HG02943 (cell line): Measurements from ENCODE around the gene SRP72.
"Not testable (repeated sequence)": the region's sequence is repeated elsewhere in the genome, so short reads cannot be mapped to it uniquely, and the experiment has no call there.

Experiments
- ATAC-seq: cut with Tn5 transposase; IDR thresholded peaks from one replicate; pipeline ENCODE4 v1.9.1; 2021; ENCODE audit warnings: mild to moderate bottlenecking, low read depth, moderate library complexity; ENCODE audit not compliant: unreplicated experiment

SRP72 gene, protein sequence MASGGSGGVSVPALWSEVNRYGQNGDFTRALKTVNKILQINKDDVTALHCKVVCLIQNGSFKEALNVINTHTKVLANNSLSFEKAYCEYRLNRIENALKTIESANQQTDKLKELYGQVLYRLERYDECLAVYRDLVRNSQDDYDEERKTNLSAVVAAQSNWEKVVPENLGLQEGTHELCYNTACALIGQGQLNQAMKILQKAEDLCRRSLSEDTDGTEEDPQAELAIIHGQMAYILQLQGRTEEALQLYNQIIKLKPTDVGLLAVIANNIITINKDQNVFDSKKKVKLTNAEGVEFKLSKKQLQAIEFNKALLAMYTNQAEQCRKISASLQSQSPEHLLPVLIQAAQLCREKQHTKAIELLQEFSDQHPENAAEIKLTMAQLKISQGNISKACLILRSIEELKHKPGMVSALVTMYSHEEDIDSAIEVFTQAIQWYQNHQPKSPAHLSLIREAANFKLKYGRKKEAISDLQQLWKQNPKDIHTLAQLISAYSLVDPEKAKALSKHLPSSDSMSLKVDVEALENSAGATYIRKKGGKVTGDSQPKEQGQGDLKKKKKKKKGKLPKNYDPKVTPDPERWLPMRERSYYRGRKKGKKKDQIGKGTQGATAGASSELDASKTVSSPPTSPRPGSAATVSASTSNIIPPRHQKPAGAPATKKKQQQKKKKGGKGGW

DNA sequence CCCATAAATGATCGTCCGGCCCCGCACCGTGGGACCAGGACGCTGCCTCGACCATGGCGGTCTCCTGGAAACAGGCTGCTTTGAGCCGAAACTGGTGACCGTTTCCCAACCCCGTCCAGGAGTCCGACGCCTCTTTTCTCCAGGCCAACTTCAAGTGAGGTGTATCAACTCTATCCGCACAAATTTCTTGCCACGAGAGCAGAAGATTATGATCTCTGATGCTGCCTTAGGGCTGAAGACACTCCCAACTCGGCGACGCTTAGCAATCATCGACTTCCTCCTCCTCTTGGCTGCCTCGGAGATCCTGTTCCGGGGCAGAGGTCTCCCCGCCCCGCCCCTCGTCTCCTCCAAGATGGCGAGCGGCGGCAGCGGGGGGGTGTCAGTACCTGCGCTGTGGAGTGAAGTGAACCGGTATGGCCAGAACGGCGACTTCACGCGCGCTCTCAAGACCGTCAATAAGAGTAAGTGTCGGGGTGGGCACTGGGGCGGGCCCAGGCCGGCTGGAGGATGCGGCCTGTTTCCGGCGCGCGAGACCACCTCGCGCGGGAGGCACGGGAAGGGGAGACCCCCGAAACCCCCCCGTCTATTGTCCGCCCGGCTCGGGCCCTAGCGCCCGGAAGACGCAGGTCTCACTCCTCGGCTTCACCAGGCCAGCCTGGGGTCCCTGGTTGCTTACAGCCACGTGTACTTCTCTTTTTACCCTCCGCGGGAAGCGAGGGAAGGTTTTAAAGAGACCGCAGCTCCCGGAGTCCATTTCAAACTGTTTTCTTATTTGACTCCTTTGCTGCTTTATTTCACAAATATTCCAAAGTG lies at the start of gene SRP72:
TSS of gene SRP72 (plus strand) at position 334 of the 813 bp plus-strand sequence. CDS start at position 353, 19 bp downstream.
- ATAC-seq, result peak; percentile 89

DNA sequence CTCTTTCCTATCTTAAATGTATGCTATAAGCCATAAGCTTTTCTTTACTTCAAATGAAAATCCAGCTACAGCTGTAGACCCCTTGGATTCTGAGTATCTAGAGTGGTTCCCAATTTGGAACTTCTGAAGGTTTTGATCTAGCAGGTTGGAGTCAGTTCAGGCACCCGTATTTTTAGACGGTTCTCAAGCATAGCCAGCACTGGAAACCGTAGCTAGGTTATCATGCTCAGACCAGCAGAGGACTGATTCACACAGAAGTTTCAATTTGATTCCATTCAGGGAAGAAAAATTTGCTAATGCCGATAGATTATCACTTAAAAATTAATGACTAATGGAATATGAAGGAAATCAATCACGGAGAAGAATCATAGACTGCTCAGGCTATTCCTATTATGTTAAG lies 43.2 kb upstream of the SRP72 start:
- ATAC-seq, result no peak

DNA sequence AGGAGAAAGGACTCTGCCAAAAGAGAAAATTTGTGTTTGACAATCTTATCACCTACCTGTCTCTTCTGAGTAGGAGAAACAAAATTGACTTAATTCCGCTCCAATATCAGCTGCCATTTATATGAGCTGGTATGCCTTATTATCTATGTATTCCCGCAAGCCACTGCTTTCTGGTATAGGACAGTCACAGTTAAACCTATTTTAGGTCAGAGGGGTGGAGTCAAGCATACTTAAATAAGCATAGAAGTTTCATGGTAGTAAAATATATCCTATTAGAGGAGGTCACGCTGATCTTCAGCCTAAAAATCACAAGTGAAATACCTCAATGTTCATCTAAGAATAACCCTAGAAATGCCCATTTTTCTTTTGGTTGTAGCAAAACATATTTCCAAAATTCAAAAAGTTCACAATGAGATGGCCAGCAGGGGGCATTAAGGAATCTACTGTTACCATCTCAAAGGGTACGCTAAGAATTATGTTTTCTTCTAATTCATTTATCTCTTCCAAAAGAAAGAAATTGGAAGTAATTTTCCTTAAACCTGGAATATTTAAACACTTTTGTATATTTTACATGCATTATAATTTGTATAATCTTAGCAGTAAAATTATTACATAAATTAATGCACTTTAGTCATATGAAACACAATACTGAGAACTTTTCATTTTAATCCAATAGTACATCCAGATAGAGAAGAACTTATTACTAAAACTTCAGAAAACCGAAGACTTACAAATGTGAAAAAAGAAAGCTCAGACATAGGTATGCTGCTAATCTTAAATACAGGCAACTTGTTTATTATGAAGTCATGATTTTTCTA lies 42.5 kb upstream of the SRP72 start:
- ATAC-seq, result no peak

DNA sequence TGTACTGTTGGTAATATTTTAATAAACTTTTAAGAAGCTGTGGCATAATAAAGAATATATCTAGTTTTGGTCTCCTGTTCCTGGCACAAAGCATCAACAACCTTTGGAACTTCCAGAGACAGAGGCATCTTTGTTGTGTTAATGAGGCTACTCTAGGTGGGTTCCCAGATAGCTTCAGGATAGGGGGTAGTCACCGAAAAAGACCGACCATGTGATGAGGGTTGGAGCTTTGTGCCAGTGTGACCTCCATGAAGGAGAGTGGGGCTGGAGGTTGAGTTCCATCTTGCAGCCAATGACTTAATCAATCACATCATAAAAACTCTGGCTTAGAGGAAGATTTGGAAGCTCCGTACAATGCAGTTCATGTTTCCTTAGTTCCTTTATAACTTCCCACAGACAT lies 41.9 kb upstream of the SRP72 start:
- ATAC-seq, result no peak

DNA sequence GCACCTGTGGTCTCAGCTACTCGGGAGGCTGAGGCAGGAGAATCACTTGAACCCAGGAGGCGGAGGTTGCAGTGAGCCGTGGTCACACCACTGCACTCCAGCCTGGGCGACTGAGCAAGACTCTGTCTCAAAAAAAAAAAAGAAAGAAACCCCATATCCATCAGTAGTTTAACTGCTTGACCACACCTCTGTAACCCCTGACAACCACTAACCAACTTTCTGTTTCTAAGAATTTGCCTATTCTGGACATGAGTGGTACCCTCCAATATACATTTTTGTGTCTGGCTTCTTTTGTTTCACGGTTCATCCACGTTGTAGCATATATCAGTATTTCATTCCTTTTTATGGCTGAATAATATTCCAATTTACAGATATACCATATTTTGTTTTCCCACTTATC lies 41.1 kb upstream of the SRP72 start:
- peak; percentile 75 for ATAC-seq

DNA sequence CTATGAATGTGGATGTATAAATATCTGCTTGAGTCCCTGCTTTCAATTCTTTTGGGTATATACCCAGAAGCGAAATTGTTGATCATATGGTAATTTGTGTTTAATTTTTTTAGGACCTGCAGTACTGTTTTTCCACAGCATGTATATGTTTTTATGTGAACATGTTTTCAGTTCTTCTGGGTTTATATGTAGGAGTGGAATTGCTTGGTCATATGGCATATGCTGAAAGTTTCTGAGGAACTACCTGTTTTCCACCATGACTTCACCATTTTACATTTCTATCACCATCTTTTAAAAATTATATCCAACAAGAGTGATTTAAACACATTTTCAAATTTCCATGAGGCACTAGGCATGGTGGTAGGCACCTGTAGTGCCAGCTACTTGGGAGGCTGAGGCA lies 40.2 kb upstream of the SRP72 start:
- ATAC-seq, result no peak

DNA sequence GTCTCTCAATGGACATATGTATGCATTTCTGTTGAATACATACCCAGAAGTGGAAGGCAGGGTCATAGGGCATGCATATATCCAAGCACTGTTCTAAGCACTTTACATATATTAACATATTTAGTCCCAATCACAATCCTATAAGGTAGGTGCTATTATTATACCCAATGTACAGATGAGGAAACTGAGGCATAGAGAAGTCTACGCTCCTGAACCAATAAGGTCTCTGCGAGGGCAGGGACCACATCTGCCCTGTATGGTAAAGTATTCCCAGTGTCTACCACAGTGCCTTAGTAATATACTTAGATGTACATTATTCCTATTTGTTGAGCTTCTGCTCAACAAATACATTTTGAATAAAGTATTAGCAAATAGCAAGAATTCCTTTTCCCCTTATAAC lies 37.2 kb upstream of the SRP72 start:
- ATAC-seq, result no peak

DNA sequence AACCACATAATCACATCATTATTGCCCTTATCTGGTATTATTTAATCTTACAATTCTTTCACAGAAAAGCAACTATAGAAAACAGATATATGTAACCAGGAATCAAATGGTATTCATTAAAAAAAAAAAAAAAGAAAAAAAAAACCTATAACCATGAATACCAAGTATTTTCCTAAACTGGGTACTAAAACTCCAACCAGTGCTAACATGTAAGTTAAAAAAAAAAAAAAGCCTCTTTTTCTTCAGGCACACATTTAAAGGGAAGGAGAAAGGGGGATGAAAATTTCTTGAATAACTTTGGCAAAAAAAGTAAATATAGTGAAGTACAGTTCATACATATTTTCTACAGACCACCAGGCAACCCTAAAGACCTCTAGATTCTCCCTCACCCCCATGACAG lies 34.1 kb upstream of the SRP72 start:
- no peak for ATAC-seq

DNA sequence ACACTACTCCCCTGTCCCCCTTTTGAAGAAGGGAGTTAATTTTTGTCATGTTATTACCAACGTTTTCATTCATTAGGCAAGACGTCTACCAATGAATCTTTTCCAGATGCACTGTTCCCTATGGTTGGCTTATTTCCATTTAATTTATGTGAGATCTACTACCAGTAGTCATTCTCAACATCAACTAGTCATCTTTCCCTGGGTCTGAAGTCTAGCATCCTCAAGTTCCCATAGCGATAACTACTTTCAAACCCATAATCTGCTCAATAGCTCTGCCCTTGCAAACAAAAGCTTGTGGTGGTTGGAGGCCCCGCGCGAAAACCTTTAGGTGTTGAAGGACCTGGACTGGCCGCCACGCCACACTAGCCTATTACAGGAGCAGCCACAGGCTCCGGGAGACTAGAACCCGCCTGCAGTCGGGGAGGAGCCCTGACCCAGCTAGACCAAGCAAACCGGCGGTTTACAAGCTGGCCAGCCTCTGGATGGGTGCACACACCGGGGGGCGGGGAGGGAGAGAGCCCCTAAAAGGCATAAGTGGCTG lies 32.7 kb upstream of the SRP72 start:
- peak; percentile 20 for ATAC-seq

DNA sequence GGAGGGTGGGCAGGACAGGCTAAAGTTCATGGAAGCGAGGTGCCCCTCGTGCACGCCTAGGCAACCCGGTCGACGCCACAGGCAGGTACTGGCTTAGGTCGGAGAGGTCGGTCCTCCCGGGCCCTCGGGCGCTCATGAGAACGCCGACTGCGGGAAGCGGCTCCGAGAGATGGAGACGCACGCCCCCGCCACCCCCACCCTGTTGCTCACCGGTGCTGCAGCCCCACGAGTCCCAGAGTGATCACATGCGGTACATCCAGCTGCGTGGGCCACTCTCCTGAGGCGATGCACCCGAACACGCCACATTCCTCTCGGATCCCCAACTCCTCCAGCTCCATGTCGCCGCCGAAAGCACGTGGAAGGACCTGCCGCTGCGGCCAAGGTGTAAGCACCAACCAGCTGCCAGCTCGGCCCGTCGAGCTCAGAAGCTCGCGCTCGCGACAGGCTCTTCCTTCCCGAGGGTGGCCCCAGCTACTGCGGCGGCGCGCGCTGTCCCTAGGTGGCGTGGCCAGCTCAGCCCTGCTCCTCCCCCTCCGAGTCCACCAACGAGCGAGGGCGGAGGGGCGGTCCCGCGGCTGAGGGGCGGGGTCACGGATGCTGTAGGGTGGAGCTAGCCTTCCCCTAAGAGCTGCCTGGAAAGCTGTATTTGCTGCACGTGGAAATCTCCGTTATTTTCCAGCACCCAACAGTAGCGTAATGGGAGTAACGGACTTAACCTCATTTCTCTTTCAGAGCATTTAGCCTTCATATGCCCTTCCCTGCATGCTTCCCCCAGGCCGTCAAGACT lies 32.1 kb upstream of the SRP72 start, which contains the start of gene PPAT:
TSS of gene PPAT (minus strand) at position 476 of the 787 bp plus-strand sequence. CDS start at position 338, 138 bp downstream.
- peak; percentile 77 for ATAC-seq

DNA sequence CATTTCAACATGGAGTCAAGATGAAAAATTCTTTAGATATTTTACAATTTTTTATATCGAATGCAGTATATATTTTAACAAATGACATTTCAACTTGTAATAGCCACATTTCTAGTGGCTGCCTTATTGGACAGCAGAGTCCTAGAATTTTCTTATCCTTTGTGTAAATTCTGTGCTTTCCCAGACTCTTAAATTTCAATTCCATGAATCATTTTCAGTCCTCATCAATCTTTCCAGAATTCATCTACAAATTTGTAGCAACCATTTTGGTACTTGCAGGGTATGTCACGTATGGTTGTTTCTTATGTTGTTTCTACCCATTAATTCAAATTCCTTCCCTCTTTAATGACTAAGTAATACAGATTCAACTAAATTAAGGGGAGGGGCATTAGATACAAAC lies 28.7 kb upstream of the SRP72 start:
- no peak for ATAC-seq

DNA sequence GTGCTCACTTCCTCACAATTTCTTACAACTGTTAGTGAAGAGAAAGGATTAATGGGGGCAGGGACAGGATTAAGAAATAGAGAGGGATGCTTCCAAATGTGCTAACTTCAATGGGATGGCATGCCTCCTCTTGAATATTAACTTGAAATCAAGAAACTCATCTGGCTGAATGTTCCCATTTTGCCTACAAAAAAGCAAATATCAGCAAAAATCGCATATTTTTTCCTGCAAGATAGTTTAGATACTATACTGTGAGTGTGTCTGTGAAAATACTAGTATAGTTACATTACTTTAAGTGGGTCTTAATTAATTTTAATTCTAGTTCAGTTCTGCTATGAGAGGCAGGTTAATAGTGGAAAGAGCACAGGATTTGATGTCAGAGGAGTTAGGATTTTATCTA lies 26.4 kb upstream of the SRP72 start:
- ATAC-seq, result no peak

DNA sequence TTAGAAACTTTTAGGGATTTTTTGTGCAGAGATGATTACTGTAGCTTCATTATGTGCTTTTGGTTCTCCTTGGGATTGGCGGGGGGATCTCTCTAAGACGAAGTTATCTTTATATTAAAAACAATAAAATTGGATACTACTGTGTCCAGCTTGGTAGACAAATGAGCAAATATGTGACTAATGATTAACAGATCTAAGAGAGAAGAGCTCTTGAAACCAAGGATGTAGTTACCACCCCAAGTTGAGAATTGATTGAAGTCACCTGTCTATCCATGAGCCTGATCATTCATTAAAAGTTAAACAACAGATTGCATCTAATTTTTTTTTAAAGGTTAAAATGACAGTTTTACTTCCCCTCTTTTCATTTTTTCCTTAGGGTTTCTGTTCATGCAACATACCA lies 22.7 kb upstream of the SRP72 start:
- no peak for ATAC-seq

DNA sequence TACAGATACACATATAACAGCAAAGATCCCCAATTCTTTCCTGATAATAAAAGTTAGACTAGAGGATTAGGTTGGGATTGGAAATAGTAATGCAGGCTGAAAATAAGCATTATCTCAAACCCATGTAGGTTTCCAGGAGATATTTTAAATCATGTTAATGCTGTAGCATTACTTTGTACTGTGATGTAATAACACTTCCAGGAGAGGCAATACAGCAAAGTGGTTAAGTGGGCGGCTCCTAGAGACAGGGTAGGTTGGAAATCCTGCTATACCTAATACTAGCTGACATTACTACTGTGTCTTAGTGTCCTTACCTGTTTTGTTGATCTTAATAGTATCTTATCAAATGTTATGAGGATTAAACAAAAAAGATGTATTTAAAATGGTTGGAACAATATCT lies 21.7 kb upstream of the SRP72 start:
- ATAC-seq, result no peak

DNA sequence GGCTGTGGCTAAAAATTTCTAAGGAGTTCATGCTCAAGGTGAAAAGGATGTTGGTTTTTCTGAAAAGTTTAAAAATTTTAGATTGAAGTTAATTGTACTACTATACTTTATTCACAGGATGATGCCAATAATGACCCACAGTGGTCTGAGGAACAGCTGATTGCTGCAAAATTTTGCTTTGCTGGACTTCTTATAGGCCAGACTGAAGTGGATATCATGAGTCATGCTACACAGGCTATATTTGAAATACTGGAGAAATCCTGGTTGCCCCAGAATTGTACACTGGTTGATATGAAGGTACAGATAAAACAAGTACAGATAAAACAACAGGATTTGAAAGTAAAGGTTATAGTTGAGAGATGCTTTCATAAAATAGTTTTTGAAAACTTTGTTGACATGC lies 19.1 kb upstream of the SRP72 start:
- no peak for ATAC-seq

DNA sequence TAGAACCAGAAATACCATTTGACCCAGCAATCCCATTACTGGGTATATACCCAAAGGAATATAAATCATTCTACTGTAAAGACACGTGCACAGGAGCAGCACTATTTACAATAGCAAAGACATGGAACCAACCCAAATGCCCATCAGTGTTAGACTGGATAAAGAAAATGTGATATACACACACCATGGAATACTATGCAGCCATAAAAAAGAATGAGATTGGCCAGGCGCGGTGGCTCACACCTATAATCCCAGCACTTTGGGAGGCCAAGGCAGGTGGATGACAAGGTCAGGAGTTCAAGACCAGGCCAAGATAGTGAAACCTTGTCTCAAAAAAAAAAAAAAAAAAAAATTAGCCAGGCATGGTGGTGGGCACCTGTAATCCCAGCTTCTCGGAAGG lies 17.9 kb upstream of the SRP72 start:
- ATAC-seq, result not testable (repeated sequence)

DNA sequence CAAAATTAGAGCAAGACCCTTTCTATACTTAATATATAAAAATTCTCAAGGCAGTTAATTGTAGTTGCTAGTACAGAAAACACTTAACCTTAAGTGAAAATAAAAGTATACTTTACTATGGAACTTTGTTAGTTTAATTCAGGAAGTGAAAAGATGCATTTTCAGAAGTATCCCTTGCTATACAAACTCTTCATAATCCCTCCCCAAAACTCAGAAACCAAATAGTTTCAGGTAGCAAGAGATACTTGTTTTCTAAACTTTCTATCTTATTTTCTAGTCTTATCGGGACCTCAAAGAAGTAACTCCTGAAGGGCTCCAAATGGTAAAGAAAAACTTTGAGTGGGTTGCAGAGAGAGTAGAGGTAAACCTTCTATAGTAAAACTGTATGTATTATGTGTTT lies 17.1 kb upstream of the SRP72 start:
- ATAC-seq, result no peak

DNA sequence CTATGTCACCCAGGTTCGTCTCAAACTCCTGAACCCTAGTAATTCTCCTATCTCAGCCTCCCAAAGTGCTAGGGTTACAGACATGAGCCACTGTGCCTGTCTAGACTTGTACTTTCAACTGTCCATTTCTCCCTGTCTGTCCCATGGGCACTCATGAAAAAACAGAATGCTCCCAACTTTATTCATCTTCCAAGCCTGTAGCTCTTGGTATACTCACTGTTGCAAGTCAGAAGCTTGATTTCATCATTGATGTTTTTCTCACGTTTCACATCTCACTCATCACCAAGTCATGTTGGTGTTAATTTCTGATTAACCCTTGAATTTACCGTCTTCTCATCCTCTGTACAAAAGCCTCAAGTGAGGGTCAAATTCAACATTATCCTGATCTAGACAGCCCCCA lies 7.3 kb upstream of the SRP72 start:
- no peak for ATAC-seq

DNA sequence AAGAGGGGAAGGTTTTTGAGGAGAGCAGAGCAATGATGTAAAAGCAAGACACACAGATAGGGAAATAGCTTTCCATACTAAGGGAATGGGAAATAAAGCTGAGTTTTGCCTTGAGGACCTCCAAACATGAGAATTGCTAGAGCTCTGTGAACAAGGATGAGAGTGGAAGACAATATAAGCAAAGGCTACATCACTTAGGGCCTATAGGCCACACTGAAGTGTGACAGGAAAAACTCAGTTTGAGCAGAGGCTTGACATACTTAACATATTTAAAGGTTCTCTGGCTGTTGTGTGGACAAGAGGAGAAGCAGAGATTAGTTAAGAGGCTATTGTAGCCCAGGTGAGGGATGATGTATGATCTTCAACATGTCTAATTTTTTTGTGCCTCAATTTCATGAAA lies 5.3 kb upstream of the SRP72 start:
- no peak for ATAC-seq
